Sciatic nerve (tissue), 2 donors: ENCODE results near the gene DMBT1. TPM values are rescaled to one million over a fixed set of nuclear protein-coding genes. Genes with fewer than 3 reads are reported as not detected.
A peak's percentile ranks its signal among the peaks of the same experiment; 100 is the strongest.

ENCODE experiments used
- ATAC-seq: fragments of 200-7000 bp; cut with Tn5 transposase; one replicate; pipeline ENCODE4 v1.9.1; 2020; ENCODE audit warnings: mild to moderate bottlenecking, moderate library complexity
- DNase-seq: peaks from one replicate; pipeline ENCODE4 v3.0.0-alpha.2; 2020; ENCODE audit warnings: low spot score
- intact Hi-C: fragments of 100-400 bp; cut with DNase I; formaldehyde crosslinking; loops from one replicate; pipeline ENCODE4 v1.14.2; 2022
- total RNA-seq: library from RNA; stranded (reverse); fragmentation: NEBNext Ultra II Directional; extraction: Animal tissue kit (Norgen Biotek cat#: 25700); gene quantifications from one replicate; pipeline ENCODE4 v1.2.1, GENCODE V29; 2021
- donor health status: DM: no; HTN: no; CAD: no.
- donor health status: DM: no; HTN: no; CAD: no.

The DMBT1 gene
- total RNA-seq, 1 donor from 2014 or later = not detected

- intact Hi-C loops = no loop called here
- no peak for ATAC-seq
- no peak for DNase-seq
Observed at GRCh38 chr10:122636953-122637352, 76.4 kb downstream of the DMBT1 start.

- ATAC-seq (no peak), DNase-seq (no peak)
- intact Hi-C loops = no loop called here
Observed at GRCh38 chr10:122637376-122637775, 76.8 kb downstream of the DMBT1 start.

GRCh38 chr10:122638106-122638505, 77.6 kb downstream of the DMBT1 start:
- intact Hi-C loops = no loop called here
- ATAC-seq = no peak
- no peak for DNase-seq

- DNase-seq (no peak), ATAC-seq (no peak)
- intact Hi-C loops = no loop called here
Observed at GRCh38 chr10:122639801-122640200, 79.2 kb downstream of the DMBT1 start.

- intact Hi-C loops = no loop called here
- ATAC-seq = no peak
- DNase-seq = no peak
Observed at GRCh38 chr10:122640921-122641320, 80.4 kb downstream of the DMBT1 start.

GRCh38 chr10:122642726-122643605, 82.4 kb downstream of the DMBT1 start:
- ATAC-seq = no peak
- intact Hi-C loops = no loop called here
- DNase-seq = no peak

GRCh38 chr10:122643931-122644534, 83.5 kb downstream of the DMBT1 start:
- DNase-seq = no peak
- intact Hi-C loops = no loop called here
- no peak for ATAC-seq

- intact Hi-C loops = no loop called here
- DNase-seq = no peak
- ATAC-seq = no peak
Observed at GRCh38 chr10:122646511-122647382, 86.2 kb downstream of the DMBT1 start.

- intact Hi-C loops = no loop called here
- ATAC-seq (no peak), DNase-seq (no peak)
Observed at GRCh38 chr10:122647383-122647968, 86.9 kb downstream of the DMBT1 start.

- intact Hi-C loops = no loop called here
- no peak for DNase-seq
- ATAC-seq = peak; percentile 68
Observed at GRCh38 chr10:122648599-122649428, 88.3 kb downstream of the DMBT1 start.

- intact Hi-C loops = no loop called here
- DNase-seq = no peak
- ATAC-seq = no peak
Observed at GRCh38 chr10:122649903-122650302, 89.3 kb downstream of the DMBT1 start.

GRCh38 chr10:122650331-122650730, 89.8 kb downstream of the DMBT1 start:
- intact Hi-C loops = no loop called here
- DNase-seq = no peak
- ATAC-seq = no peak

- ATAC-seq (no peak), DNase-seq (no peak)
- intact Hi-C loops = no loop called here
Observed at GRCh38 chr10:122655524-122656307, 95.2 kb downstream of the DMBT1 start.

- intact Hi-C loops = no loop called here
- DNase-seq (no peak), ATAC-seq (no peak)
Observed at GRCh38 chr10:122656308-122656705, 95.8 kb downstream of the DMBT1 start.

GRCh38 chr10:122656741-122657140, 96.2 kb downstream of the DMBT1 start:
- DNase-seq (no peak), ATAC-seq (no peak)
- intact Hi-C loops = no loop called here

- DNase-seq (no peak), ATAC-seq (no peak)
- intact Hi-C loops = no loop called here
Observed at GRCh38 chr10:122657255-122657654, 96.7 kb downstream of the DMBT1 start.

GRCh38 chr10:122657729-122658128, 97.2 kb downstream of the DMBT1 start:
- DNase-seq (no peak), ATAC-seq (no peak)
- intact Hi-C loops = no loop called here
